Tibial nerve (tissue), 4 donors: ENCODE measurements around the gene LEPROT. TPM values are rescaled to one million over a fixed set of nuclear protein-coding genes. Genes with fewer than 3 reads are reported as not detected.

ENCODE experiments used
- DNase-seq, 2 donors: peaks; one replicate each; pipeline ENCODE4 v3.0.0-alpha.2; 2019; ENCODE audit warnings: low spot score in 2 of 2
- H3K27ac ChIP-seq, 4 donors: fragments of 200-600 bp; sonication (generic) in 3 of 4; one replicate each; pipeline ENCODE4 v1.5.1; 2017 to 2019; ENCODE audit warnings: mild to moderate bottlenecking in 1 of 4
- H3K27me3 ChIP-seq, 2 donors: fragments of 200-600 bp; sonication (generic) in 1 of 2; one replicate each; pipeline versions ENCODE4 v1.5.1 to v1.6.0; 2017 to 2019
- H3K36me3 ChIP-seq, 3 donors: fragments of 200-600 bp; sonication (generic); one replicate each; pipeline ENCODE4 v1.5.1; 2018 to 2019
- H3K4me1 ChIP-seq, 4 donors: fragments of 200-600 bp; sonication (generic) in 3 of 4; one replicate each; pipeline ENCODE4 v1.5.1; 2017 to 2019
- H3K4me3 ChIP-seq, 4 donors: fragments of 200-600 bp; sonication (generic) in 3 of 4; one replicate each; pipeline ENCODE4 v1.5.1; 2017 to 2019; ENCODE audit warnings: mild to moderate bottlenecking in 1 of 4, moderate library complexity in 1 of 4
- H3K9me3 ChIP-seq, 4 donors: fragments of 200-600 bp; sonication (generic) in 3 of 4; one replicate each; pipeline ENCODE4 v1.5.1; 2017 to 2019
- CTCF ChIP-seq, 5 experiments: fragments of 200-600 bp in 3 of 5; fragments of 450-650 bp in 2 of 5; sonication (generic) in 3 of 5; IDR thresholded peaks; one replicate each; pipeline ENCODE4 v1.5.1; 2016 to 2019; ENCODE audit warnings: antibody characterized with exemption in 5 of 5, mild to moderate bottlenecking in 3 of 5, moderate library complexity in 2 of 5
- EP300 ChIP-seq, 2 donors: sonication (generic); formaldehyde crosslinking; IDR thresholded peaks; one replicate each; pipeline ENCODE4 v1.6.1; 2017; ENCODE audit warnings: antibody characterized with exemption in 2 of 2, mild to moderate bottlenecking in 1 of 2
- POLR2A ChIP-seq, 2 donors: fragments of 450-650 bp; IDR thresholded peaks; one replicate each; pipeline ENCODE4 v1.6.1; 2017; ENCODE audit warnings: antibody characterized with exemption in 2 of 2, mild to moderate bottlenecking in 2 of 2, moderate library complexity in 2 of 2
- WGBS, 2 donors: methylation state at CpG; one replicate each; pipeline ENCODE4 v1.1.5; 2018; 5-methylcytosine and 5-hydroxymethylcytosine counted together
- small RNA-seq: library from RNA; depleted of rRNA; stranded (forward); fragments of <200 nt; gene quantifications from one replicate; pipeline ENCODE3, GENCODE V24; 2016
- total RNA-seq, 4 donors: library from RNA; depleted of rRNA; stranded (reverse); fragments of >200 nt; gene quantifications; one replicate each; pipeline ENCODE4 v1.1.0, GENCODE V29; 2016

Gene LEPROT
- total RNA-seq, 4 donors from 2014 or later: 53.0 to 77.7 (median 67.9) TPM

DNA sequence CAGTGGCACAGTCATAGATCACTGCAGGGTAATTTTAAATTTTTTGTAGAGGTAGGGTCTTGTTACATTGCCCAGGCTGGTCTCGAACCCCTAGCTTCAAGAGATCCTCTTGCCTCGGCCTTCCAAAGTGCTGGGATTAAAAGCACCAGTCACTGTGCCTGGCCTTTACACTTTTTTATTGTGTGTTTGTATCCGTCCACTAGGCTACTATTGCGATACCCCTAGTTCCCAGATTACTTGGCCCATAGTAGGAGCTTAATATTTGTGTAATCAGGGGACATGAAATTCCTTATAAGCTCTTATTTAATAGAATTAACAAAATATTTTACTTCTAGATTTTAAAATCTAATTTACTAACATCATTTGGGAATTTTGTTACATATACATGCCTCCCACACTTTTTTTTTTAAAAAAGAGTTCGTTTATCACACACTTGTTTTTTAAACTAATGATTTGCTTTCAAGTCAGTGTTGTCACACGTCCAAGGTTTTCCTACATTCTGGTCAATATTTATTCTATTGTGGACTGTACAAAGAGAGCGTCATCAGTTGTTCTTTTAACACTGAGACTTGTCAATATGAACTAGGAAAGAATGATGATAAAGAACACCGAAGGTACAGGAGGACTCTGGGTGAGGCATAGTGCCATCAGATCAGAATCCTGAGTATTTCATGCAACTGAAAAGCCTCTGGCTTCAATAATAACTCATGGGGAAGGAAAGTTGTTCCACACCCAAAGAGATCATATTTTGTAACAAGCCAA lies 63.7 kb downstream of the LEPROT start:
- DNase-seq: no peak
- Histone ChIP-seq H3K27ac (no peak overlapping the region), H3K27me3 (no peaks in the 10 kb centered on the region), H3K4me1 (no peaks in the 10 kb centered on the region), H3K36me3 (no peaks in the 10 kb centered on the region), H3K9me3 (no peaks in the 10 kb centered on the region), H3K4me3 (no peak overlapping the region)
- 86 to 89% methylated on average over 8 of the region's 8 CpGs for WGBS, 2 donors
- TF ChIP-seq EP300 (IDR thresholded peaks at IDR 0.05) (no peak), CTCF (IDR thresholded peaks at IDR 0.05) (no peak), POLR2A (IDR thresholded peaks at IDR 0.05) (no peak)

Small RNA genes lying within 50 kb of the gene (small RNA-seq; reads per million reads assigned to genes)
- not detected for gene RNU2-15P

Other genes with a start within 250 kb of the LEPROT start
- gene DNAJC6, start 111.1 kb upstream of the LEPROT start, total RNA-seq: 10 to 100 TPM; 11.4 to 19.2 (median 16.9) TPM
- gene LEPR, start within 50 bp of the LEPROT start, total RNA-seq: 100 to 1,000 TPM in 1 of 4 donors, 10 to 100 TPM in 3; 28.2 to 108 (median 43.7) TPM